ENCODE measurements around the gene MFNG.
"Not testable (repeated sequence)": the region's sequence is repeated elsewhere in the genome, so short reads cannot be mapped to it uniquely, and the experiment has no call there.

The MFNG gene

GRCh38 chr22:37472418-37473006, 13.7 kb downstream of the MFNG start:
- no peak for DNase-seq

GRCh38 chr22:37471727-37472417, 14.3 kb downstream of the MFNG start:
- DNase-seq, result no peak

GRCh38 chr22:37470087-37470445, 16.1 kb downstream of the MFNG start:
- DNase-seq, result no peak

GRCh38 chr22:37469416-37470086, 16.6 kb downstream of the MFNG start:
- DNase-seq, result no peak

GRCh38 chr22:37468201-37468695, 17.9 kb downstream of the MFNG start:
- not testable (repeated sequence) for DNase-seq

- DNase-seq, result no peak
These were observed 18.7 kb downstream of the MFNG start for GRCh38 chr22:37467391-37467955.

GRCh38 chr22:37464181-37464580, 22.0 kb downstream of the MFNG start:
- no peak for DNase-seq

GRCh38 chr22:37462983-37463382, 23.2 kb downstream of the MFNG start:
- DNase-seq, result no peak

GRCh38 chr22:37462436-37462835, 23.7 kb downstream of the MFNG start:
- no peak for DNase-seq

- DNase-seq, result no peak
These were observed 24.2 kb downstream of the MFNG start for GRCh38 chr22:37461961-37462360.

GRCh38 chr22:37460684-37461083, 25.5 kb downstream of the MFNG start:
- no peak for DNase-seq

GRCh38 chr22:37459206-37459605, 27.0 kb downstream of the MFNG start:
- no peak for DNase-seq

GRCh38 chr22:37457093-37457893, 28.9 kb downstream of the MFNG start:
- DNase-seq, result peak; percentile 24

GRCh38 chr22:37456346-37456745, 29.8 kb downstream of the MFNG start:
- DNase-seq, result no peak

GRCh38 chr22:37455896-37456295, 30.3 kb downstream of the MFNG start:
- no peak for DNase-seq

- DNase-seq, result no peak
These were observed 31.1 kb downstream of the MFNG start for GRCh38 chr22:37454857-37455686.

- no peak for DNase-seq
These were observed 32.5 kb downstream of the MFNG start for GRCh38 chr22:37453696-37454095.

GRCh38 chr22:37451218-37451617, 35.0 kb downstream of the MFNG start:
- no peak for DNase-seq

GRCh38 chr22:37449331-37450001, 36.7 kb downstream of the MFNG start:
- DNase-seq, result no peak

- no peak for DNase-seq
These were observed 37.6 kb downstream of the MFNG start for GRCh38 chr22:37448516-37449127.

GRCh38 chr22:37445501-37445900, 40.7 kb downstream of the MFNG start:
- no peak for DNase-seq

Measured in NCI-H510A treated with DMSO at 0.1 percent for 48 hours (cell line).